GM19463 (cell line): Measurements from ENCODE around the gene AGRN.
"Not testable (repeated sequence)": the region's sequence is repeated elsewhere in the genome, so short reads cannot be mapped to it uniquely, and the experiment has no call there.

Experiments
- ATAC-seq: cut with Tn5 transposase; IDR thresholded peaks from one replicate; pipeline ENCODE4 v1.9.1; 2021; ENCODE audit warnings: mild to moderate bottlenecking, moderate library complexity; ENCODE audit not compliant: unreplicated experiment

The AGRN gene

GRCh38 chr1:999725-1000356 lies 20.1 kb upstream of the AGRN start, which contains the start of gene HES4:
Gene HES4, minus strand, starts transcription at chr1:1000097. Its CDS starts 124 bp downstream, at chr1:999973.
- ATAC-seq, result no peak

- ATAC-seq, result no peak
These were observed 19.4 kb upstream of the AGRN start for GRCh38 chr1:1000357-1001056.

GRCh38 chr1:1001057-1001783 lies 18.7 kb upstream of the AGRN start:
- ATAC-seq, result no peak

- ATAC-seq, result no peak
These were observed 16.1 kb upstream of the AGRN start for GRCh38 chr1:1003618-1004419.

GRCh38 chr1:1004420-1004779 lies 15.5 kb upstream of the AGRN start:
- no peak for ATAC-seq

GRCh38 chr1:1004780-1005697 lies 14.9 kb upstream of the AGRN start:
- no peak for ATAC-seq

- no peak for ATAC-seq
These were observed 14.1 kb upstream of the AGRN start for GRCh38 chr1:1005774-1006304.

GRCh38 chr1:1006305-1007159 lies 13.4 kb upstream of the AGRN start:
- no peak for ATAC-seq

GRCh38 chr1:1010131-1010530 lies 9.8 kb upstream of the AGRN start:
- ATAC-seq, result not testable (repeated sequence)

GRCh38 chr1:1011396-1011949 lies 8.4 kb upstream of the AGRN start:
- no peak for ATAC-seq

GRCh38 chr1:1012736-1013104 lies 7.2 kb upstream of the AGRN start:
- not testable (repeated sequence) for ATAC-seq

GRCh38 chr1:1013105-1013921 lies 6.6 kb upstream of the AGRN start, which contains the start of gene ISG15:
Gene ISG15, plus strand, starts transcription at chr1:1013497. Its CDS starts 77 bp downstream, at chr1:1013574.
- ATAC-seq, result peak; percentile 86

- no peak for ATAC-seq
These were observed 5.8 kb upstream of the AGRN start for GRCh38 chr1:1013922-1014648.

GRCh38 chr1:1014799-1015681 lies 4.9 kb upstream of the AGRN start:
- ATAC-seq, result no peak

- not testable (repeated sequence) for ATAC-seq
These were observed 2.3 kb upstream of the AGRN start for GRCh38 chr1:1017397-1018320.
